ENCODE results near the gene SNAP47.

SNAP47 gene

DNA sequence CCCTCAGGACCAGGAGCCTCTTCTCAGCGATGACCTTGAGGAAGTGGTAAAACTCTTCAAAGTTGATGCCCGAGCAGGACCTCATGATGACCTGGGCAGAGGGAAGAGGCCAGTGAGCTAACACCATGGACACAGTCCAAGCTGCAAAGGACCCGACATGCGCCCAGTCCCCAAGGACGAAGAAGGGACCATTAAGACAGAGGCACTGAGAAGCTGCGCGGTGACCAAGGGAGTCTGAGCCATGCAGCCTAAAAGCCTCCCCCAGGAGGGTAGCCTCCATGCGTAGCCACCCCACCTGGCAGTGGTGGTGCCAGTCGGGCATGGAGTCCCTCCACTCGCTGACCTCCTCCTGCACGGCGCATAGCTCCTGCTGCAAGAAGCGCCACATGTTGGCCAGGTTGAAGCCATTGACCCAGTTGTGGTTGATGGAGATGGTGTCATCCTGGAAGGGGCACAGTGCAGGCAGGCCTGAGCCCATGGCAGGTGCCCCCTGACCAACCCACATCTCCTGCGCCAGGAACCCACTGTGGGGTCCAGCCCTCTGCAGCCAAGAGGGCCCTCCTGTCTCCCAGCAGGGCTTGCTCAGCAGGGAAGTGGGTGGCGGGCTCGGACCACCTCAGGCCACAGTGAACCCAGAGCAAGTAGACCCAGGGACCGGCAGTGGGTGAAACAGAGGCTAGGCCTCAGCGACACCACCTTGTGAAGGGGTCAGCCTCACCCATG is 2.5 kb upstream of the SNAP47 start:
- DNase-seq (ENCODE audit: low read depth) = no peak

GRCh38 chr1:227733309-227733705 is 1.9 kb upstream of the SNAP47 start:
- DNase-seq (ENCODE audit: low read depth) = no peak

DNA sequence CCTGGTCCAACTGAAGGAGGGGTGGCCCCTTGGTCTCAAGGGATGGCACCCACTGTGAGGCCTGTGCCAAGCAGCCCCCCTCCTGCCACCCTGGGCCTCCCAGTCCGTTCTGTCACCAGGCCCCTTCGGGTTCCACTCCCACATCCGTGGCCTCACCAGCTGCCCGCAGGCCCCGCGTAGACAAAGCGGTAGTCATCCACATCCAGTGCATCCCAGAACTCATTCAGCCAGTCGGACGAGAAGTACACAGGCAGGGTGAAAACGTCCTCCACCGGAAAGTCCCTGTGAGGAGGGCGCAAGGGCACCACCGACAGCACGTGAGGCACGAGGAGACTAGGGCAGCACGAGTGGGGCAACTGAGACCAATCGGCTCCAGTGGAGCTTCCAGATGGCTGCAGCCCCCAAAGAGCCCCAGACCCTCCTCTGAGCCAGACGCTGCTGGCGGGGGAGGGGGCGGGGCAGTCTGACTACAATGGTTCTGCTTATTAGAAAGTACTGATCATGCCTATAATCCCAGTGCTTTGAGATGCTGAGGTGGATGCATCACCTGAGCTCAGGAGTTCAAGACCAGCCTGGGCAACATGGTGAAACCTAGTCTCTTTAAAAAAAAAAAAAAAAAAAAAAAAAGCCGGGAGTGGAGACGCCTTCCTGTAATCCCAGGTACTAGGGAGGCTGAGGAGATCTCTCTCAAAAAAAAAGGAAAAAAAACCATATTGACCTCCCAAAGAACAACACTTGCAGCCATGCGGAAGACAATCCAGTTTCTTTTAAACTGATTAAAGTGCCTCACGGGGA is 1.3 kb upstream of the SNAP47 start:
- no peak for DNase-seq (ENCODE audit: low read depth)

DNA sequence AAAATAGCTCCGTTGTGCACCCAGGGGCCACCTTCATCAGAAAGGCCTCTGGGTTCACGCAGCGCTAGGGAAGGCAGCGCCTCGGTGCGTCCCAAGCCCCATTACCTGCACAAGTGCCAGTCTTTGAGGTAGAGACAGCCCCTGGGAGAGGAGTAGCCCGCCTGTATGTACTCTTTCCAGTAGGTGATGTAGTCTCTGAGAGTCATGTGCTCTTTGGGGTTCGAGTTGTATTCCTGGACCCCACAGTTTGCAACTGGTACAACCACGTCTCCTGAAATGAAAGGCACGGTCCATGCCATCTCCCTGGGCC is 734 bp upstream of the SNAP47 start:
- DNase-seq (ENCODE audit: low read depth) = no peak

- no peak for DNase-seq (ENCODE audit: low read depth)
Measured at GRCh38 chr1:227735539-227736285, 477 bp downstream of the SNAP47 start.

GRCh38 chr1:227736814-227737432 is 1.7 kb downstream of the SNAP47 start:
- no peak for DNase-seq (ENCODE audit: low read depth)

DNA sequence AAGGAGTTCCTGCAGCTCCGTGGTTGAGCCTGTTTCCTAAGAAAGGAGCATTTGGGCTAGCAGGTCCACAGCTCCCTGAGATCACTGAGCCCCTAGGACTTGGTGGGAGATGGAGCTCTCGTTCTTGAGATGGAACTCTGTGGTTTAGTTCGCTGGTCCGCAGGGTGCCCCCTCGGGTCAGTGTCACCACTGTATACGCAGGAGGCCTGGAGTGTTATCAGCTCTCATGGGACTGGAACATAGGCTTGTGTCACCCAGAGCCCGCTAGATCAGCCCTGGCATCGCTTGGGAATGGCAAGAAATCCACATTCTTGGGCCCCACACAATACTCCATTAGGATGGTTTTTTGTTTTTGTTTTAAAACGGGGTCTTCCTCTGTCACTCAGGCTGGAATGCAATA is 3.6 kb downstream of the SNAP47 start:
- DNase-seq (ENCODE audit: low read depth) = no peak

- no peak for DNase-seq (ENCODE audit: low read depth)
Measured at GRCh38 chr1:227739636-227740035, 4.4 kb downstream of the SNAP47 start.

DNA sequence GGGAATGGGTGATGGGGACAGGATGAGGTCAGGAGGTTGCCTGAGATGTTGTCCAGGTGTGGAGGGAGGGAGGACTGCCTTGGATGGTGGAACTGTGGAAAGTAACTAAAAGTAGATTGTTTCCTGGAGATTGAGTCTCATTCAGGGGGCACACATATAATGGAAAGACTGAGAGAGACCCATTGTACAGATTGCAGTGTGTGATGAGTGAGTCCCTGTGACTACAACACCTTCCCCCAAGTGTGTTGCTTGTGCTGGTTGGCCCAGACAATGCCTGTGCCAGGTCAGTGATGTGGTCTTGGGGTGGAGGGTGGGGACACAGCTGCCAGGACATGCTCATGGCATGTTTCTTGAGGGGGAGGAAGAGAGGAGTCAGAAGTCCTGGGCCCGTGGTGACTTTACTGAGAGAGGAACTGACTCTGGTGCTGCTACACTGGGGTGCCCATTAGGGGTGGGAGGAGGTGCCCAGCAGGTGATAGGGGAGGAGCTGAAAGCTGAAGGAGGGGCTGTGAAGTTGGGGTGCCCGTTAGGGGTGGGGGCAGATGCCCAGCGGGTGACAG is 5.2 kb downstream of the SNAP47 start:
- no peak for DNase-seq (ENCODE audit: low read depth)

GRCh38 chr1:227741166-227741870 is 6.1 kb downstream of the SNAP47 start:
- DNase-seq (ENCODE audit: low read depth) = no peak

- DNase-seq (ENCODE audit: low read depth) = no peak
Measured at GRCh38 chr1:227742738-227743715, 7.8 kb downstream of the SNAP47 start.

DNA sequence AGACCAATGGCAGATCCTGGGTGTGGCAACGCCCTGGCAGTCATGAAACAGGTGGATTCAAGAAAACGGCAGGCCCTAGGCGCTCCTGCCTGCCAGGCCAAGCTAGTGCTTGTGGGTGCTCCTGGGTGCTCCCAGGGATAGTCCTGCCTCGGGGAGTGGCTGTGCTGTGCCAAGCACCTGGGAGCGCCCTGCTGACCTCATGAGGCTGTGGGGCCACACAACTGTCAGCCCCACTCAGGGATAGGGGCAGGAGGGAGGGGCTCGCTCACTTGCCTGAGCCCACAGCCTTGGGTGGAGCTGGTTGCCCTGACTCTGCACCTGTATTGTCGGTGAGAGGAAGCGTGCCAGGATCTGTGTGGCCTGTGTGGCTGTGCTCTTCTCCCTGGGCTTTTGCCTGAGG is 9.4 kb downstream of the SNAP47 start:
- DNase-seq (ENCODE audit: low read depth) = no peak

GRCh38 chr1:227745568-227746265 is 10.5 kb downstream of the SNAP47 start:
- DNase-seq (ENCODE audit: low read depth) = no peak

DNA sequence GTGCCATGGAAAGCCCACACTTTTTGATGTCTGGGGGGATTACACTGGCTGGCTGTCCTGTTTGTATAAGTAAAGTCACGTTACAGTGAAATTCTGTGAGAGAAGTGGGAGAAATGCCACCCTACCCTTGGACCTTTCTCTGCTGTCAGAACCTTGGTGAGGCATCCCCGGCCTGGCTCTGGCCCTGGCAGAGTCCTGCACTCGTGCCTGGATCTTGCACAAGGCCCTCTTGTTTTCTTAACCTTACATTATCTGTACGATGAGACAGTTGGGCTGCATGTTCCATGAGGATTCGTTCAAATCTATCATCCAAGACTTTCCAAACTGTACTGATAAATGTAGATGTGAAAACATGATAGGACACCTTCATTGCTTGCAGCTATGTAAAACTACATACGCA is 11.4 kb downstream of the SNAP47 start:
- DNase-seq (ENCODE audit: low read depth) = no peak

- DNase-seq (ENCODE audit: low read depth) = no peak
Measured at GRCh38 chr1:227747382-227747781, 12.1 kb downstream of the SNAP47 start.

DNA sequence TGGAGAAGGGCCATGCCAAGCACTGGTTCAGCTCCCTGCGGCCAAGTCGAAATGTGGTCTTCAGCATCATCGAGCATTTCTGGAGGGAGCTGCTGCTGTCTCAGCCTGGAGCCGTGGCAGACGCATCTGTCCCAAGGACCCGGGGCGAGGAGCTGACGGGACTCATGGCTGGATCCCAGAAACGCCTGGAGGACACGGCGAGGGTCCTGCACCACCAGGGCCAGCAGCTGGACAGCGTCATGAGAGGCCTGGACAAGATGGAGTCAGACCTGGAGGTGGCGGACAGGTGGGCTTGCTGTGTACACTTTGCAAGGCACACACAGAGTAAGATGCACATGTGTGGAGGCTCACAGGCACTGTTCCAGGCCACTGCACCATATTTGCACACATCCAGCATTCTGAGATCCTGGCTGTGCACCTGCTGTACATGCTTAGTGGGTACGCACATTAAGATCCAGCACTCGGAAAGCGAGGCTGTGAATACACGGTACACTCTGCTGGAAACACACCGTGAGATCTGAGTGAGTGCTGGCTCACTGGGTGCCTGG is 12.8 kb downstream of the SNAP47 start:
- DNase-seq (ENCODE audit: low read depth) = no peak

DNA sequence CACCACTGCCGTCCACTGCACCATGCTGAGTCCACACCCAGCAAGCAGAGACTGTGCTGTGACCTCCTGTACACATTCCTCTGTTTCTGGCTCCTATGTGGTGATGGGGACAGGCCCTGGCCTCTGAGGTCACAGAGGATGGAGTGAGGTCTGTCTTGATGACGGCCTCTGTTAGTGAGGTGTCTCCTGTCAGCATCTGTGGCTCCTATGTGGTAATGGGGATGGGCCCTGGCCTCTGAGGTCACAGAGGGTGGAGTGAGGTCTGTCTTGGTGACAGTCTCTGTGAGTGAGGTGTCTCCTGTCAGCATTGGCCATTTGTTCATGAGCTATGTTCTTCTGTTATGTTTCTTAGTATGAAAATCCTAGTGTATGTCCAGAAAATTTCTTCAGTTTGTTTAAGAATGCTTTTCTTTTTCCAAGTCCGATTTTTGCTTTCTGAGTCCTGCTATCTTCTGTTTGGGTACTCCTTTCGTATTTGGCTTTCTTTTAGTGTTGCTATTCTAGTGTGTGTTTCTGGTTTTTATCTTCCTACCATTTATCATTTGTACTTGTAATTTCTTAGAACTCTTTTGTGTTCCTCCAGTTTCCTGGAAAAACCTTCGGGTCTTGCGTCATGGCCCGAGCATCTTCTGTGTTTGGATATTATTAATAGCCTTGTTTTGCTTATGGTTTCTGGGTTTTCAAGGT is 13.4 kb downstream of the SNAP47 start:
- no peak for DNase-seq (ENCODE audit: low read depth)

GRCh38 chr1:227749225-227749624 is 14.0 kb downstream of the SNAP47 start:
- no peak for DNase-seq (ENCODE audit: low read depth)

Measured in stimulated activated CD8-positive, alpha-beta memory T cell treated with anti-CD3 and anti-CD28 coated beads, Interleukin-12 subunit alpha, Interleukin-12 subunit beta, amount 100 ng/mL, for 1 hour (primary cell).